ENCODE results near the gene C1QTNF12.

Gene C1QTNF12

DNA sequence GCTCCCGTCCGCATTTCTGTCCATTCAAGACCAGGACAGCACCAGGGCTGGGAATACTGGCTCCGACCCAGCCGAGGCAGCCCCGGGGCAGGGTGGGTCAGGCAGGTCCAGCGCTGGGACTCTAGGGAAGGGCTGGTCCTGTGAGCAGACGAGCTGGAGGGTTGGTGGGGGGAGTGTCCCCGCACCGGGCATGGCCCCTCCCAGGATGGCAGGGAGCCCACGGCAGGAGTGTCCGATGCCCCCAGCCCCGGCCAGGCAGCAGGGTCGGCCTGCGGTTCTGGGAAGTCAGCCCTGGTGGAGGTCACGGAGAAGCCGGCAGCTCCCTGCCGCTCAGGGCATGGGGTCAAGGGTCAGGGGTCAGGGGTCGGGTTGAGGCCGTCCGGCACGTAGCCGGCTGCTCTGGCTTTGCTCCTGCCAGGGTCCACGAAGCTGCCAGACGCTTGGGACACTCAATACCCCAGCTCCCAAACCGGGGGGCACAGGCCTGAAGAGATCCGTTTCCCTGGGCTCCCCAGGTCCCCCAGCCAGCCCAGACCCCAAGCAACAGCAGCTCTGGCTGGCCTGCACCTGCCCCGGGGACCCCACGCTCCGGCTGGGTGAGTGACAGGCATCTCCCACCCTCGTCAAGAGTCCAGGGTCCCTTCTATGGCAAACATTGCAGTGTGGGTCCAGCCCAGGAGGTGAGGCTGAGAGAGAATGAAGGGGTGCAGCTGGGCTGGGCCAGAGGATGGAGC lies 6.7 kb downstream of the C1QTNF12 start:
- DNase-seq = no peak

DNA sequence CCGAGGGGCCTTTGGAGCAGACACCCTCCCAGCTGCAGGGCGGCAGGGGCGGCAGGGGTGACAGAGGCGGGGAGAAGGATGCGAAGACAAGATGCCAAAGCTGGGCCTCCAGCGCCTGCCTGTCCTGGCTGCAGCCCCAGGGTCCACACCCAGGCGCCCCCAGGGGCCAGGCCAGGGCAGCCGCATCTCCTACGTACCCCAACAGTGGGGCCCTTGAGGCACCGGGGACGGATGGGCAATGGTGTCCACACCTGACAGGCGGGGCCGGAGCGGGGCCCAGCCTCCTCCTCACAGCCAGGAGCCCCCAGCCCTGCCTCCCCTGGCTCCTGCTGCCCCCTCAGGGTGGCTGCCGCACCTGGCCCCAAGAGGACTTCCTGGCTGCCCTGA lies 7.3 kb downstream of the C1QTNF12 start:
- DNase-seq = no peak

DNA sequence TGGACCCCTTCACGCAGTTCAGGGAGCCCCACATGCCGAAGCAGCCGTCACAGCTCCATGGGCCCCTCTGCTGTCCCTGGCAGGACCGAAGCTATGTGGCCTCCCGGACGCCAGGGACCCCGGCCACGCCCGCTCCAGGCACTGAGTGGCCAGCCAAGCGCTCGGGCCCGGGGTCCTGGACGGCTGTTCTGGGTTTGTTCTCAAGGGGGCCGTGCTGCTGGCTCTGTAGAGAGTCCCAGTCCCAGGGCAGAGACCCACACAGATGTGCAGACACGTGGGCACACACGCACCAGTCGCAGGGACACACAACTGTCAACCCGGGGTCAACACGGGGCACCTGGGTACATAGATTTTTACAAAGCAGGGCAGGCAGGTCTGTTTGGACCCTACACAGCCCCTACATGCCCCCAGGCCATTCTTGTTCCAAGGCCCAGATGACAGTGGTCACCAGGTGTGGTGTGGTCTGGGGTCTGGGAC lies 7.8 kb downstream of the C1QTNF12 start:
- DNase-seq = no peak

DNA sequence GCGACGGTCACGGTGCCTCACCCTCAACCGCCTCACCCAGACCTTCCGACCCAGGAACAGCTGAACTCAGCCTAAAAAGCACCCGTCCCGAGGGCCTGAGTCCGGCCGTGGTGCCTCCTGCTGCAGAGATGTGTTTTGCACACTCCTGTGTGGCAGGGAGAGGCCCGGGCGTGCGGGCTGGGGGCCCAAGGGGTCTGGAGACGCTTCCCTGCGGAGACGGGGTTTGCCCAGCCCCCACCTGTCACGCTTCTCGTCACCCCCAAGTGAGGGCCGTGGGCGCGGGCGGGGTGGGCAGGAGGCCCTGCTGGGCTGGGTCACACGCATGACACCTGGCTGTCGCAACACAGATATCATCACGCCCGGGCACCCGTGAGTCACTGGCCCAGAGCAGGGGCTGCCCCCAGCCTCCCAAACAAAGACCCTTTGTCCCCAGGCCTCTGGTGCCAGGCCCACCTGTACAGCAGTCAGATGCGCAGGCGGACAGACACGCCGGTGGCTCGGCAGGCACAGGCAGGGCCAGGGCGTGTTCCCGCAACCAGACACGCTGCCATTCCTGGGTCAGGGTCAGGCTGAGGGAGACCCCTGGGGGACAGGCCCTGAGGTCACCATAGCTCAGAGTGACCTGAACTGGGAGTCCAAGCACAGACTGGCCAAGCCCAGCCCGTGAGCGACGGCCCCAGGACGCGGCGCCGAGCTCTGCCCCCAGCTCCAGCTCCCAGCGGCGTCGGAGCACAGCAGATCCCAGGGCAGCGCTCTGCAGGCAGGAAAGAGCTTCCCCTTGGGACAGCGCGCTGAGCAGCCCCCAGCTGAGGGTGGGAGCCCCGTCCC lies 8.4 kb downstream of the C1QTNF12 start:
- DNase-seq = peak; percentile 62 to 91

DNA sequence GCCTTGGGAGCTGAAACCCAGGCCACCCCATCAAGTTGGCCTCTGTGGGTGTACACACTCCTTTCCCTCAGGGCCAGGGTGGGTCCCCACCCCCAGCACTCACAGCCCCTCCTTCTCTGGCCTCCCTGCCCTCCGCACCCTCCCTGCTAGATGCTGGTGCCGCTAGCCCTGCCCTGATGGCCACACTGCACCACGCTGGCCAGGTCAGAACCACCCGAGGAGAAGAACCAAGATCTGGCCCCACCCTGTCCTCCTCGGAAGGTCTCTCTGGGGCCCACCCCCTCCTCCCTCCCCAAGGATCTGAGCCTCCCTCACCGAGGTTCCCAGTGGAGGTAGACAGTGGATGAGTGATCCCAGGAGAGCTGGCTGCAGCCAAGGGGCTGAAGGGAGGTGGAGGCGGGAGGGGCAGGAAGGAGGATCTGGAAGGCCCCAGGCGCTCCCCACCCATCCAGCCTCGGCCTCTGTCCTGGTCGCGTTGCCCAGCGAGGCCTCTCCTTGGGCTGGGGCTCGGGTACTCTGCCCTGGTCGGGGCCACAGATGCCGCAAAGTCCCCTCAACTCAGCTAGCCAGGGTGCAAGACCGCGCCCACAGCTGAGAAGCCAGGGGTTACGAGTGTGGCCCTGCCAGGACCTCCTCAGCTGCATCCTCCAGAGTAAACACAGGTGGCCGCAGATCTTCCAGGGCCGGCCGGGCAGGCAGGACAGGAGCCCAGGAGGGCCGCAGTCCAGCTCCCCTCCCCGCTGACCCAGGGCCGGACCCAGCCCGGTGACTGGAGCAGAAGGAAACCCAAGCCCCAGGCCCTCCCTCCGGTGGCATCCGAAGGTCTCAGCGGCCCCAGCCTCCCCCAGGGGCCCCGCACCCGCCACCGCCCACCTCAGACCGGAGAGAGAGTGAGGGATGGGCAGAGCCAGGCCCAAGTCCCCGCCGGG lies 9.3 kb downstream of the C1QTNF12 start:
- DNase-seq = no peak

DNA sequence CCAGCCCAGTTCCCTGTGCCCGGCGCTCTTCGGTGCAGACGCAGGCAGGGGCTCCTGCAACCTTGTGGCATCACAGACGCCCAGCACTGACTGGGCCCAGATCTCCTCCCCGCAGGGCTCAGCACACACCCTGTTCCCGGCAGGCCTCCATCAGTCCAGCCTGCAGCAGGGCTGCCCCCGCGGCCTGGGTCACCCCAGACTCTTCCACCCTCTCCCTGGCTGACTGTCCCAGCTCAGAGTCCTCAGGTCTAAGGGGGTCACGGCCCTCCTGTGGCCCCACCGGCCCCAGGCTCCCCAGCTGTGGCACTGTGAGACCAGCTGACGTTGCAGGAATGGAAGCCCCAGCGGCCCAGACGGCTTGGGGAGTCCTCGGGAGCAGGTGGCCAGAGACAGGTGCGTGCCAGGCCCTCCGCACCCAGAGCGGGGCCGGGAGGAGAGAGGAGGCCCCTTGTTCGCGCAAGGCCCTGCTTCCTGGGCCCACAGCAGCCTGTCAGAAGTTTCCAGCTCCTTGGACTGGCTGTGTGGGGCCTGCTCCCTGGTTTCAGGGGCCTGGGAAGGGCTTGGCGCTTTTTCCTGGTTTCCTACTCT lies 10.3 kb downstream of the C1QTNF12 start:
- peak in 1 of 2 experiments; percentile 39 for DNase-seq

DNA sequence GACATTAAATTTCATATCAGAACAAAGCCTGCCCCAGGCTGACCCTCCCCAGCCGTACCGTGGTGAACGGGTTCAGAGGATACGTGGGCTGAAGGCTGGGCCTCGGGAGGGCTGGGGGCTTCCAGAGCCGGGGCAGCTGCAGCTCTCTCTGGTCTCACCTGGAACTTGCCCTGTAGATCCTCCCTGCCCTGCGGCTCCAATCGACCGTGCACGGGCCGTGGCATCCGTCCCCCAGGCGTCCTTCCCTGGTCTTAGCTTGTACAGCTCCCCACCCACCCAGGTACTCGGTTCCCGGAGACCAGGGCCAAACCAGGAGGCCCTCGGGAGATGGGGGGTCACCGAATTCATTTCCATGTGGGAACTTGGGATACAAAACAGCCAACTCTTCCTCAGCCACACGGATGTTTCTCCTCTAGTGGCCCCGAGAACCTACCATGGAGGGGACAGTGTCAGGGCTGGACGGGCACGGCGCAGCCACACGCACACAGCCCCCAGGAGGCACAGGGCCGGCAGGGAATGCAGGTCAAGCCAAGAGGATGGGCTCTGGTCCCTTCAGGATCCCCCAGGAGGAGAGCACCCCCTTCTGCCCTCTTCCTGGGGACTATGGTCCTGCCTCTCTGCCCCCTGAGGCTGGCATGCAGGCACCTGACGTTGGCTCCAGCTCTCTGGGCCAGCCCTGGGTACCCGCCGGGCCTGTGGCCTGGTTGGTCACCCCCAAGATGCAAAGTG lies 11.3 kb downstream of the C1QTNF12 start:
- no peak for DNase-seq

DNA sequence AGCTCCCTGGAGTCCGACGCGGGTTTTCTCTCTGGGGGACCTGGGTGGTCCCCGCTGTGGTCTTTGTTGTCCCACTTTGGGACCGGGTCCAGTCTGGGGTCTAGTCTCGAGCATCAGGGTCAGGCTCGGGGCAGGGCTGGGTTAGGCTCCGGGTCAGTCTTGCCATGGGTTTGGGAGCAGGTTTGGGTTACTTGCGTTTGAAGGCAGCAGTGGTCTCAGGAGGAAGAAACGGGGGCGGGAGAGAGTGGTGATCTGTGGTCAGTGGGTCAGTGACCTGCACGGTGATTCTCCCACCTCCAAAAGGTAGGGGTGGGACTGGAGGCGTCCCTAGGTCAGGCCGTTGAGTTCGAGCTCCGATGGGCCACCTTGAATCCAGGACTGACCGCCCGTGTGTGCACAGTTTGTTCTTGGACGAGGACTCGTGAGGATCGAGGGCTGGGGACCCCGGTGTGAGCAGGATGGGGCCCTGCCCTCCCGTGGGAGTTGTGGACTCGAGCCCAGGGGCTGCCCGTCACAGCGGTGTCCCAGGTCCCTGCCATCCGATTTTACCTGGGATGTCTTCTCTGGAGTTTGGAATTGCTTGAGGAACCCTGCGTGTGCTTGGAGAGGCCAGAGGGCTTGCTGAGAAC lies 12.2 kb downstream of the C1QTNF12 start:
- no peak for DNase-seq

DNA sequence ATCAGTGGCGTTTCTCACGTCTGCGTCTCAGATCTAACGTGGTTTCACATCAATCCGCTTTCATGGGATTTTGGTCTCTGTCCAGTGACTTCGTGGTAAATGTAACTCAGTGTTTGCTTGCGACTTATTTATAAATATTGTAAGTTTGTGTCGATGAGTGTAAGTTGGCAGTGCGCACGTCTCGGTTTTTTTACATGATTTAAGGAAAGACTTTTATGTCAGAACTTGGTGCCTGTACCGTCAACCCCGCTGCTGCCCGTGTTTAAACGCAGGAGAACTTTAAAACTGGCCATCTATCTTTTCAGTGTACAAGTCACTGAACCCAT lies 13.0 kb downstream of the C1QTNF12 start:
- DNase-seq = no peak

DNA sequence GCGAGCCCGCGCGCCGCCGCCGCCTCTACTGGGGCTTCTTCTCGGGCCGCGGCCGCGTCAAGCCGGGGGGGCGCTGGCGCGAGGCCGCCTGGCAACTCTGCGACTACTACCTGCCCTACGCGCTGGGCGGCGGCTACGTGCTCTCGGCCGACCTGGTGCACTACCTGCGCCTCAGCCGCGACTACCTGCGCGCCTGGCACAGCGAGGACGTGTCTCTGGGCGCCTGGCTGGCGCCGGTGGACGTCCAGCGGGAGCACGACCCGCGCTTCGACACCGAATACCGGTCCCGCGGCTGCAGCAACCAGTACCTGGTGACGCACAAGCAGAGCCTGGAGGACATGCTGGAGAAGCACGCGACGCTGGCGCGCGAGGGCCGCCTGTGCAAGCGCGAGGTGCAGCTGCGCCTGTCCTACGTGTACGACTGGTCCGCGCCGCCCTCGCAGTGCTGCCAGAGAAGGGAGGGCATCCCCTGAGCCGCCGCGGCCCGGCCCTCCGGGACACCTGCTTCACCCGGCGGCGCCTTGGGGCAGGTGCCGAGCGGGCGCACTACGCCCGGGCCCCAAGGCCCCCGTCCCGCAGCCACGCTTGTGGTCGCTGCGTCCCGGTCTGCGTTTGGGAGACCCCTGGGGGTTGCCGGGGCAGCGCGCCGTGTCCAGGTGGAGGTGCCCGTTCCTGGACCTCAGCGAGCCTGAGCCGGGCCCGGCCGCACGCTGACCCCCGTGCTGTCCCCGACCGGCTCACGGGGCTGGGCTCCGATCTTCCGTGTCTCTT lies 13.5 kb downstream of the C1QTNF12 start:
- peak in 1 of 2 experiments; percentile 57 for DNase-seq

DNA sequence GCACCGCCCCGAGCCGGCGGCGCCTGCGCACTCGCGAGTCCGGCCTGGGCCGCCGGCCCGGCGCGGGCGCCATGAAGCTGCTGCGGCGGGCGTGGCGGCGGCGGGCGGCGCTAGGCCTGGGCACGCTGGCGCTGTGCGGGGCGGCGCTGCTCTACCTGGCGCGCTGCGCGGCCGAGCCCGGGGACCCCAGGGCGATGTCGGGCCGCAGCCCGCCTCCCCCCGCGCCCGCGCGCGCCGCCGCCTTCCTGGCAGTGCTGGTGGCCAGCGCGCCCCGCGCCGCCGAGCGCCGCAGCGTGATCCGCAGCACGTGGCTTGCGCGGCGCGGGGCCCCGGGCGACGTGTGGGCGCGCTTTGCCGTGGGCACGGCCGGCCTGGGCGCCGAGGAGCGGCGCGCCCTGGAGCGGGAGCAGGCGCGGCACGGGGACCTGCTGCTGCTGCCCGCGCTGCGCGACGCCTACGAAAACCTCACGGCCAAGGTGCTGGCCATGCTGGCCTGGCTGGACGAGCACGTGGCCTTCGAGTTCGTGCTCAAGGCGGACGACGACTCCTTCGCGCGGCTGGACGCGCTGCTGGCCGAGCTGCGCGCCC lies 14.2 kb downstream of the C1QTNF12 start, which contains the start of gene B3GALT6:
TSS of gene B3GALT6 (plus strand) at position 30 of the 588 bp plus-strand sequence. CDS start at position 72, 42 bp downstream.
- DNase-seq = peak in 1 of 2 experiments; percentile 75

DNA sequence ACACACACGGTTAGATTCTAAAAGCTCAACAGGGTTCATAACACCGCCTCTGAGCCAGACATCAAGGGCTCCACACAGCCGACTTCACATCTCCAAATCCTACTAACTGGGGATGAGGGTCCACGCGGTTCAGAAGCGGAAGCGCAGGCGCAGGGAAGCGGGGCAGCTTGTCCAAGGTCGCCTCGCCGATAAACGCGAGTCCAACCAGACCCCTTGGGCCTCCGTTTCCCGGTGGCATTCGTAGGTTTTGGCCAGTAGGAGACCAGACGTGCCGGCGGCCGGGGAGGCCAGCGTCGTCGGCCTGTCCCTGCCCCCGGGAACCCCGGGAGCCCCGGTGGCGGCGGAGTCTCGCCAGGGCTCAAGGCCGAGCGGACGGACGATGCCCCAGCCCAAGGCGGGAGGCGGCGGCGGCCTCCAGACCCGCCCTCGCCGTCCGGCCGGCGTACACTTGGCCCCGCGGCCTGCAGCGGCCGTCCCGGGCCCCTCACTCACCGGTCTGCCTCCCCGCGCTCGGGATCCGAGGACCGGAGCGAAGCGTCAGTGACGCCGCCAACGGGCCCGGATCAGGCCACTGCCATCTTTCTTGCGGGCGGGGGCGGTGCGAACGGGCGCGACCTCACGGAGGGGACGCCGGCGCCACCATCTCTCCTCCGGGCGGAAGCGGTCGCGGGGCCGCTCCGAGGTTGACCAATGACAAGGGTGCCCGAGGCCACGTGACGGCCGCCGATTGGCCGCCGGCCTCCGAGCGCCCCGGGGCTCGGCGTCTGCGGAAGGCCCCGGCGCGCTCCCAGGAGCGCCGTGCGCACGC lies 14.9 kb downstream of the C1QTNF12 start, which contains the start of gene SDF4:
TSS of gene SDF4 (minus strand) at position 602 of the 808 bp plus-strand sequence. CDS start 3,229 bp downstream, outside the sequence.
- peak; percentile 79 to 98 for DNase-seq

DNA sequence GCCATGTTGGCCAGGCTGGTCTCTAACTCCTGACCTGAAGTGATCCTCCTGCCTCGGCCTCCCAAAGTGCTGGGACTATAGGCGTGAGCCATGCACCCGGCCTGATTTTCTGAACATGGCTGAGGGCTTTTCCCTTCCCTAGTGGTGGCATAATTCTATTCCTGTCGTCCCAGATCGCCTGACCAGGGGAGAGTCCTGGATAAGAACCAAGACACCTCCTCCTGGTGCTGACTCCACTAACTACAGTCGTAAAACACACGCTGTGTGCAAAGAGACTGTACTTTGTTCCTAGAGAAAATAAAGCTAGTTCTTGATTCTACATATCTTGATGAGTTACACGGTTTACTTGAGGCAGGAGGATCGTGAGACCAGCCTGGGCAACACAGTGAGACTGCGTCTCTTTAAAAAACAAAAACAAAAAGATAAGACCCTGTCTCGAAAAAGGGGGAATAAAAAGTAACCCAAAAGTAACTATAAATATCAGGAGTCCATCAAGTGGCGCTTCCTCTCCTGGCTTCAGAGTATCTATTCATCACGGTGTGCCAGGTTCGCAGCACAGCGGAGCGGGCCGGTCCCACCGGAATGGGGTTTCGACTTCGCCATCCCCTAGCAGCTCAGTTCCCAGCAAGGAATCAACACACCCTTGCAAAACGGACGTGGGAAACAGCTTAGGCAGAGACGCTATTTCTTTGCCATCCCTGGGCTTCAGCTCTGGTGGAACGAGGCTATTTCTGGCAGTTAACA lies 15.7 kb downstream of the C1QTNF12 start:
- DNase-seq = no peak

DNA sequence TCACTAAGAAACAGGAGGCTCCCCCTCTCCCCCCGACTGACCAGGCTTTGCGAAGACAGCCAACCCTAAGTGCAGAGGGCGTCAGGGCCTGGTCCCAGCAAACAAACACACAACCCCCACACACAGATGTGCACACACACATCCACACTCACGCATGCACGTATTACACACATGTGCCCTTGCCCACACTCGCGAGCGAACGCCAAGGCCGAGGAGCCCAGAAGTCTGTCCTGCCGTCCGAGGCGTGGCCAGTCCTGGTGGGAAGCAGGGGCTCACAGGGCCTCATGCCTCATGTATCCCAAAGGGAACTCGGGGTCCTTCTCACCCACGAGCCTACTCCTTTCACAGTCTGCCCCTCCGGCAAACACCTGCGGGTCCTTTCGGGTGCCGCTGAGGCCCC lies 16.8 kb downstream of the C1QTNF12 start:
- no peak for DNase-seq

DNA sequence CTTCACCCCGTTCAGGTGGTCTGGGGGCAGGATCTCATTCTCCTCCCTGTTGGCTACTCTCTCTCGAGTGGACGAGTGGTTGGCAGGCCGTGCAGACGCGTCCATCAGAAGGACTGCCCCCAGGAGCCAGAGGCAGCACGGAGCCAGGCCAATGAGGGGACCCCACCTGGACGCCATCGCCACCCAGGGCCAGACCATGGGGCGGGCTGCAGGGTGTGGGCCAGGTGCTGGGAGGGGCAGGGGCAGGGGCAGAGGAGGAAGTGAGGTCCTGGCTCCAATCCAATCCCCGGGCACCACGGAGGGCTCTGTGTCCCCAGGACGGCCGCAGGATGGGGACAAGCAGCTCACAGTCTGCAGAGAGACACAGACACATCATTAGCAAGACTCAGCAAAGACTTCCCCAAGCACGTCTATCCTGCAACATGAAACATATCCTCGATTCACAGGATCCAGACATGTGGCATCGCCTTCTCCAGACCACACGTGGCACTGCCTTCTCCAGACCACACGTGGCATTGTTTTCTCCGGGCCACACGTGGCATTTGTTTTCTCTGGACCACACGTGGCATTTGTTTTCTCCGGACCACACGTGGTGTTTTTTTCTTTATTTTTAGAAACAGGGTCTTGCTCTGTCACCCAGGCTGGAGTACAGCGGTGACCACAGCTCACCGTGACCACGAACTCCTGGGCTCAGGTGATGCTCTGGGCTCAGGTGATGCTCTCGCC lies 17.8 kb downstream of the C1QTNF12 start:
- DNase-seq = no peak

DNA sequence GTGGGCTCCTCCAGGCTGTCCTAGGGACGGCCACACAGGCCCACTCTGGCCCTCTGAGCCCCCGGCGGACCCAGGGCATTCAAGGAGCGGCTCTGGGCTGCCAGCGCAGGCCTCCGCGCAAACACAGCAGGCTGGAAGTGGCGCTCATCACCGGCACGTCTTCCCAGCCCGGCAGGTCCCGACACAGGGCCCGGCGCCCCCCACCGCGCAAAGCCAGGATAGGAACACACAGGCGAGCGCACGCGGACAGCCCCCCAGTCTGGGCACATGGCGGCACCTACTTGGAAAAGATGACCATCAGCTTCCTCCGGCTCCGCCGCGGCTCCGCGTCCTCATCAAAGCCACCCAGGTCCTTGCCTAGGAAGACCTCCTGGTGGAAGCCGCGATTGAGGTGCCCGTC lies 18.3 kb downstream of the C1QTNF12 start:
- DNase-seq = no peak

DNA sequence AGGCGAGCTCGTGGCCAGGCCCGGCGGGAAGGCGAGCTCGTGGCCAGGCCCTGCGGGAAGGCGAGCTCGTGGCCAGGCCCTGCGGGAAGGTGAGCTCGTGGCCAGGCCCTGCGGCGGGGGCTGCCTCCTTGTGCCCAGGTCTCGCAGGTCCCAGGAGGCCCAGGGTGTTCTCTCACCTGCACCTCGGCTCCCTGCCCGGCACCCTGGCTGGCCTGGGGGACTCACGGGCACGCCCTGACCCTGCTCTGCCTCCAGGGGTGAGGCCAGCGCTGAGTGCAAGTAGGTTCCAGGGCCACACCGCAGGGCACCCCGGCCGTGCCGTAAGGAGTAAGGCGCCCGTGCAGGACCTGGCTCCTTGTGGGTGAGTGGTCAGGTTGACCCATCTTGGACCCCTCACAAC lies 19.1 kb downstream of the C1QTNF12 start:
- DNase-seq = no peak

All from NCI-H526 (cell line).